HG03039 (cell line): ENCODE measurements around the gene PTPN4.

ENCODE experiments used
- ATAC-seq: cut with Tn5 transposase; IDR thresholded peaks from one replicate; pipeline ENCODE4 v1.9.1; 2021; ENCODE audit warnings: mild to moderate bottlenecking, moderate library complexity; ENCODE audit not compliant: unreplicated experiment

The PTPN4 gene, protein sequence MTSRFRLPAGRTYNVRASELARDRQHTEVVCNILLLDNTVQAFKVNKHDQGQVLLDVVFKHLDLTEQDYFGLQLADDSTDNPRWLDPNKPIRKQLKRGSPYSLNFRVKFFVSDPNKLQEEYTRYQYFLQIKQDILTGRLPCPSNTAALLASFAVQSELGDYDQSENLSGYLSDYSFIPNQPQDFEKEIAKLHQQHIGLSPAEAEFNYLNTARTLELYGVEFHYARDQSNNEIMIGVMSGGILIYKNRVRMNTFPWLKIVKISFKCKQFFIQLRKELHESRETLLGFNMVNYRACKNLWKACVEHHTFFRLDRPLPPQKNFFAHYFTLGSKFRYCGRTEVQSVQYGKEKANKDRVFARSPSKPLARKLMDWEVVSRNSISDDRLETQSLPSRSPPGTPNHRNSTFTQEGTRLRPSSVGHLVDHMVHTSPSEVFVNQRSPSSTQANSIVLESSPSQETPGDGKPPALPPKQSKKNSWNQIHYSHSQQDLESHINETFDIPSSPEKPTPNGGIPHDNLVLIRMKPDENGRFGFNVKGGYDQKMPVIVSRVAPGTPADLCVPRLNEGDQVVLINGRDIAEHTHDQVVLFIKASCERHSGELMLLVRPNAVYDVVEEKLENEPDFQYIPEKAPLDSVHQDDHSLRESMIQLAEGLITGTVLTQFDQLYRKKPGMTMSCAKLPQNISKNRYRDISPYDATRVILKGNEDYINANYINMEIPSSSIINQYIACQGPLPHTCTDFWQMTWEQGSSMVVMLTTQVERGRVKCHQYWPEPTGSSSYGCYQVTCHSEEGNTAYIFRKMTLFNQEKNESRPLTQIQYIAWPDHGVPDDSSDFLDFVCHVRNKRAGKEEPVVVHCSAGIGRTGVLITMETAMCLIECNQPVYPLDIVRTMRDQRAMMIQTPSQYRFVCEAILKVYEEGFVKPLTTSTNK

GRCh38 chr2:119759451-119760236 lies at the start of gene PTPN4:
TSS of gene PTPN4 (plus strand) at chr2:119759922. CDS start at chr2:119809854, 49,932 bp downstream.
- peak; percentile 95 for ATAC-seq

DNA sequence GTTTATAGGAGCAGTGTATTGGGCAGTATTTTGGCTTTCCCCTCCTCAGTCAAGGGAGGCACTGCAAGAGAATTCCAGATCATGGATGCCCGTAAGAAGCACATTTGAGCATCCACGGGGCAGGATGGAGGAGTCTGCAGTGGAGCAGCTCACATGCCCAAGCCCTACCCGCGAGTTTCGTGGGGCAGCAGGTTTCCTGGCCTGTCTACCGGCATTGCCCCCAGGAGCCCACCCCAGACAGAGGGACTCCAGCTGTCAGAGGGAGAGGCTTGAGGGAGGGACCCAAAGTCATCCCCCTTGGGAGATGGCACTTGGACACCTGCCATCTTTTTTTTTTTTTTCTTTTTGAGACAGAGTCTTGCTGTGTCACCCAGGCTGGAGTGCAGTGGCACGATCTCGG lies 49.4 kb upstream of the PTPN4 start:
- ATAC-seq = no peak

GRCh38 chr2:119711352-119711751 lies 48.4 kb upstream of the PTPN4 start:
- no peak for ATAC-seq

DNA sequence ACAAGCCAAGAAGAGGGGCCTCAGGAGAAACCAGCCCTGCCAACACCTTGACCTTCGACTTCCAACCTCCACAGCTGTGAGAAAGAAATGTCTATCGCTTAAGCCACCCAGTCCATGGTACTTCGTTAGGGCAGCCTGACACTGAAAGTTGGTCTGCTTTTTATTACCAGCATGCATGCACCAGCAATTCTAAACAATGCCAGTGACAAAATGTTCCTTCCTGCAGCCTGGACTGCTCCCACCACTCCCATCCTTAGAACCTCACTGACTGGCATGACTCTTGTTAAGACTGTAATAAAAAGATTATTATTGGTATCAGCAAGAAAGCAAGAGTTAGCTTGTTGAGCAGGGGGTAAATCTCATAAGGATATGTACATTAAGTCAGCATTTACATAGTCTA lies 47.2 kb upstream of the PTPN4 start:
- no peak for ATAC-seq

- ATAC-seq = no peak
These were observed 45.8 kb upstream of the PTPN4 start for GRCh38 chr2:119713819-119714490.

DNA sequence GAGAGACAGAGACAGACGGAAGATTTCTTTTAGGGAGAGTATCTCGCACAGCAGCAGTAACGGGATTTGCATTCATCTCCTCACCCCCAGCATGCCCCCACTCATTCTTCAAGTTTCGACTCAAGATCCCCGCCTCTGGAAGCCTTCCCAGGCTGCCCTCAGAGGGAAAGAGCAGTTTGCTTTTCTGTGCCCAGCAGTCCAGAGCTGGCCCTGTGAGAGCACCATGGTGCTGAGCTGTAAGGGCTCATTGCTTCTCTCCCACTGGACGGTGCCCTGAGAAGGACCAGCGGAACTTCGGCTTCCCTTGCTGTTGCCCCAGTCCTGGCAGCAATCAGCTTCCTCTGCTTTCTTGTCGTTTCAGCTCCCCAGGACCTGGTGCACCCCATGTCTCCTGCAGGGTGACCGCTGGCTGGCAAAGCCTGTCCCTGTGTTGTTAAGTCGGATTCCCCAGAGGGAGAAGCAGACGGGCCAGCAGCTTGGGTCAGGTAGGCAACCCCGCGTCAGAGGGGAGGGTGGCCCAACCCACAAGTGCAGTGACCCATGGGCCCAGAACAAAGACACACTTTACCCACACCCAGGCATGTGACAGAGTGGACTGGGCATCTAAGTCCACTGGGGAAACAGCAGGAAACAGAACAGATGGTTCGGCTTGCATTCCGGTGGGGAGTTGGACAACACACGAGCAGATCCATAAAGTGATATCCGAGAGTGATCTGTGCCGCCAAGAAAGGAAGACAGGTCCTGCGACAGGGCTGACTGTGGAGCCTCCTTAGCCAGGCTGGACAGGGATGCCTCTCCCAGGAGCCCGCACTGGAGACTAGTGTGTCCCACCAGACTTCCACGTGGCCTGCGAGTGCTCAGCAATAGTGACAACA lies 44.1 kb upstream of the PTPN4 start:
- ATAC-seq = no peak

DNA sequence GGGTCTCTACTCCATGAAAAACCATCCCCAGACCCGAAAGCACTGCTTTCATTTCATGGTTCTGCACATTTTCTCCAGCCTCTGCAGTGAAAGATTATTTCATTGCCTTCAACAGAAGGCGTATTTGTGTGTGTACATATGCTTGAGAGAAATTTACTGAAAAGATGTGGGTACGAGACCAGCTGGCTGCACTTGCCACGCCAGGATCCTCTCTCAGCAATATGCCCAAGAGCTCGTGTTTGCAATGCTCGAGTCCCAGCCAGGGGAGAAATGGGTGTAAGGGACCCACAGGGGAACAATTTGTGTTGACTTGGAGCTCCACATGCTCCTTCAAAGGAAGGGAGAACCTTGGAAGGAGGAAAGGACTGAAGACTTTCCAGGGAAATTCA lies 43.4 kb upstream of the PTPN4 start:
- ATAC-seq = no peak

DNA sequence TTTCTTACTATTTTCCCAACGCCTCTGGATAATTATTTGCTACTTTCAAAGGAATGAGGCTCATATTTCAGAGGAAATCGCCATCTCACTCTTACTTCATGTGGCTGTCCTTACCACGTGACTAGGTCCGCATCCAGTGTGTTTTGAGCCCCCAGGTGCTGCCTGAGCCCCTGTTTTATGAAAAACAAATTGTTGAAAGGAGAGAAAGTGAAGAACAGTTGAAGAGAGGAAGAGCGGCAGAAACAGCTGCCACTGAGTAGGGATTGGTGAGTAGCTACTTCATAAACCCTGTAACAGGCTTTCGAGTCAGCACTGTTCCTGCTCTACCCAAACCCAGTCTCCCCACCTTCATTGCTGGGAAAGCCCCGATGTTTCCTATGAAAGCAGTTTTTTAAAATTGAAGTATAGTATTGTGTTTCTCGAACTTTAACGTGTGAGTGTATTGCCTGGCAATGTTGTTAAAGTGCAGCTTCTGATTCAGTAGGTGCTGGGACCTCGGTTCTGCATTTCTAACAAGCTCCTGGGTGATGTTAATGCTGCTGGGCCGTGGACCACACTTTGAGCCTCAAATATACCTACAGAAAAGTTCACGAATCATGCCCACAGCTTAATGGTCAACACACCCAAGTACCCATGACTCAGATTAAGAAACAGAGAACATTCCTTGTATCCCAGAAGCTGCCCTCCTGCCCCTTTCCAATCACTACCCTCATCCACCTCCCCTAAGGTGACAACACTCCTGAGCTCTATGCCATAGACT lies 41.0 kb upstream of the PTPN4 start:
- no peak for ATAC-seq

DNA sequence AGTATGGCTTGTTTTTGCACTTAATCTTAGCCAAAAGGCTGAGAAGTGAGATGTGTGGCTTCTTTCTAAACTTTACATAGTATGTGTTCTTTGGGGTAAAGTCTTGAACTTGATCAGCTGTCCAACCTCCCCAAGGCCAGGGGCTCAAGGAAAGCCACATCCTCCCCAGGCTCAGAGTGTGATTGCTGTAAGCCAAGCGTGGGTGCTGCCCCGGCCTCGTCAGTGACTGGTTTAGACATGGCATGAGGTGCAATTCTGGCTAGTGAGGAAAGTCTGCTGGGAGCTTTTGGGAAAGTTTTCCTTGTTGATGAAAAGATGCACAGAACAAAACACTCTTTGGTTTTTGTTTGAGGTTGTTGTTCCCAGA lies 40.5 kb upstream of the PTPN4 start:
- no peak for ATAC-seq

GRCh38 chr2:119721043-119721442 lies 38.7 kb upstream of the PTPN4 start:
- ATAC-seq = no peak

- ATAC-seq = no peak
These were observed 38.3 kb upstream of the PTPN4 start for GRCh38 chr2:119721462-119721861.

DNA sequence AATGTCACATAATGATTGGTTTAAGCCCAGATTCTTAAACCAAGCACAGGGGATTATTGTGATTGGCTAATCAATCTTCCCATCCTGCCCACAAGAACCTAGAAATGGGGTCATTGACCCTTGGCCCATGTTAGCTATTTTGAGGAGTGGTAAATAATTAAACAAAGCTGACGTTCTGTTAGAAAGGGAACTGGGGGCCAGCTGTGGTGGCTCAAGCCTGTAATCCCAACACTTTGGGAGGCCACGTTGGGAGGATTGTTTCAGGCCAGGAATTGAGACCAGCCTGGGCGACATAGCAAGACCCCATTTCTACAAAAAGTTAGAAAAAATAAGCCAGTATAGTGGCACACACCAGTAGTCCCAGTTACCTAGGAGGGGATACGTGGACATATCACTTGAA lies 37.8 kb upstream of the PTPN4 start:
- ATAC-seq = no peak

DNA sequence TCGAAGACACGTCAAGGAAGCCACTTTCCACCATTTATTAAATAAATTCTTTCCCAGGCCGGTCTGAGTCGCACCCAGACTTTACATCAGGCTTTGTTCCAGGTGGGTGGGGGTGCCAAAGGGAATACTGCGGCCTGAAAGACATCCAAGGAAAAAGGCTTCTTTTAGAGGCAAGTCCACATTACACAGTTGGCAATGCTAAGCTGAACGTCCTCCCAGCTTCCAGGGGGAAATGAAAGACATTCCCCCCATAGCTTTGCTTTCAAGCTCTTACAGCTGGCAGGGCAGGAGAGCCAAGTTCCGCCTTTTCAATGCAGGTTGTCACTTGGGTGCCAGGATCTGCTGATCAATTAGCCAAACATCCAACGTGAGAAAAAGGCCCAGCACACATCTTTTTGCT lies 36.5 kb upstream of the PTPN4 start:
- no peak for ATAC-seq

DNA sequence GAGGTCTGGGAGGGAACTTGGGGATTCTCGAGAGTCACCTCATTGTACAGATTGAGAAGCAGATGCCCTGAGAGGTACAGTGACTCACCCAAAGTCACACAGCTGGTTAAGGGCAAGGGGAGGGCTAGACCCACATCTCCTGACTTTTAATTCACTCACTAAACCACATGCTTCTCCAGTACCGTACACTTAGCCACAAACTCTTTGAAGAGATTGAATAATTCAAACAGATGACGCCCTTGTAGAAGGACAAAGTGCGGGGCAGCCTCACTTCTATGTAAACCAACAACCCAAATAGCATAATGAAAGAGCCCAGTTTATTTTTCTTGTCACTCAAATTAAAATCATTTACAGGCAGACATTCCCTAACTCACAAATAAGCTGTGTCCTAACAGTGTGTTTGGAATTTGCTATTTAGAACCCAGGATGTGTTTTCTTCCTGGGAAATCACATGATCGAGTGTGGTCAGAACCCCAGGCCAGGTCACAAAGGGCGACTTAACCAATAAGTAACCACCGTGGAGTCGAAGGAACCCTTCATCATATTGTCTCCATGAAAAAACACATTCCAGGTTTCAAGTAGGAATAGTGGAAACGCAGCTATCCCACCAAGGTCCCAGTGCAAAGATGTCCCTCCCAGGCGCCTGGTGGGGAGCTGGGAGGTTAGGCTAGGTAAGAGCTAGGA lies 35.8 kb upstream of the PTPN4 start:
- no peak for ATAC-seq

- no peak for ATAC-seq
These were observed 34.9 kb upstream of the PTPN4 start for GRCh38 chr2:119724656-119725485.

GRCh38 chr2:119727493-119727892 lies 32.2 kb upstream of the PTPN4 start:
- no peak for ATAC-seq

DNA sequence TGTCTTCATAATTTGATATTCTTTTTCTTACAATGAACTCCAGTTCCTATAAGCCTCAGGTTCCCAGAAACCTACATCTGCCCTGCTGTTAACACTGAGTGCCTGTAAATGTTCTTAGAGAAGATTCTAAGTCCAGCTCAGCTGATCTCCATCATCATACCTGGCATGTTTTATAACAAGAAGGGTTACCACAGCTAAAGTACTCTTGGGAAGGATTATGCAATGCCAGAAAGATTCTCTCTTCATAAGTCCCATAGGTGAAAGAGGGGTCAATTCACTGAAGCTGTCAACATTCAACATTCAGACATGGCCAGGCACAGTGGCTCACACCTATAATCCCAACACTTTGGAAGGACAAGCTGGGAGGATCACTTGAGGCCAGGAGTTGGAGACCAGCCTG lies 31.3 kb upstream of the PTPN4 start:
- ATAC-seq = no peak
